Tibial nerve (tissue), 4 donors: ENCODE data around the gene HSBP1. TPM values are rescaled to one million over a fixed set of nuclear protein-coding genes. Genes with fewer than 3 reads are reported as not detected.

ENCODE experiments used
- DNase-seq, 2 donors: peaks; one replicate each; pipeline ENCODE4 v3.0.0-alpha.2; 2019; ENCODE audit warnings: low spot score in 2 of 2
- H3K27ac ChIP-seq, 4 donors: fragments of 200-600 bp; sonication (generic) in 3 of 4; one replicate each; pipeline ENCODE4 v1.5.1; 2017 to 2019; ENCODE audit warnings: mild to moderate bottlenecking in 1 of 4
- H3K27me3 ChIP-seq, 2 donors: fragments of 200-600 bp; sonication (generic) in 1 of 2; one replicate each; pipeline versions ENCODE4 v1.5.1 to v1.6.0; 2017 to 2019
- H3K36me3 ChIP-seq, 3 donors: fragments of 200-600 bp; sonication (generic); one replicate each; pipeline ENCODE4 v1.5.1; 2018 to 2019
- H3K4me1 ChIP-seq, 4 donors: fragments of 200-600 bp; sonication (generic) in 3 of 4; one replicate each; pipeline ENCODE4 v1.5.1; 2017 to 2019
- H3K4me3 ChIP-seq, 4 donors: fragments of 200-600 bp; sonication (generic) in 3 of 4; one replicate each; pipeline ENCODE4 v1.5.1; 2017 to 2019; ENCODE audit warnings: mild to moderate bottlenecking in 1 of 4, moderate library complexity in 1 of 4
- H3K9me3 ChIP-seq, 4 donors: fragments of 200-600 bp; sonication (generic) in 3 of 4; one replicate each; pipeline ENCODE4 v1.5.1; 2017 to 2019
- CTCF ChIP-seq, 5 experiments: fragments of 200-600 bp in 3 of 5; fragments of 450-650 bp in 2 of 5; sonication (generic) in 3 of 5; IDR thresholded peaks; one replicate each; pipeline ENCODE4 v1.5.1; 2016 to 2019; ENCODE audit warnings: antibody characterized with exemption in 5 of 5, mild to moderate bottlenecking in 3 of 5, moderate library complexity in 2 of 5
- EP300 ChIP-seq, 2 donors: sonication (generic); formaldehyde crosslinking; IDR thresholded peaks; one replicate each; pipeline ENCODE4 v1.6.1; 2017; ENCODE audit warnings: antibody characterized with exemption in 2 of 2, mild to moderate bottlenecking in 1 of 2
- POLR2A ChIP-seq, 2 donors: fragments of 450-650 bp; IDR thresholded peaks; one replicate each; pipeline ENCODE4 v1.6.1; 2017; ENCODE audit warnings: antibody characterized with exemption in 2 of 2, mild to moderate bottlenecking in 2 of 2, moderate library complexity in 2 of 2
- WGBS, 2 donors: methylation state at CpG; one replicate each; pipeline ENCODE4 v1.1.5; 2018; 5-methylcytosine and 5-hydroxymethylcytosine counted together
- total RNA-seq, 4 donors: library from RNA; depleted of rRNA; stranded (reverse); fragments of >200 nt; gene quantifications; one replicate each; pipeline ENCODE4 v1.1.0, GENCODE V29; 2016

HSBP1 gene
- total RNA-seq, 4 donors from 2014 or later, result 7.3 to 12.6 (median 8.5) TPM

GRCh38 chr16:83793179-83793578, 14.6 kb upstream of the HSBP1 start:
- Histone ChIP-seq H3K27ac (no peak overlapping the region), H3K4me1 (no peaks in the 10 kb centered on the region), H3K27me3 (no peaks in the 10 kb centered on the region), H3K9me3 (no peaks in the 10 kb centered on the region), H3K36me3 (no peaks in the 10 kb centered on the region), H3K4me3 (no peak overlapping the region)
- TF ChIP-seq CTCF (IDR thresholded peaks at IDR 0.05) (no peak), POLR2A (IDR thresholded peaks at IDR 0.05) (no peak), EP300 (IDR thresholded peaks at IDR 0.05) (no peak)
- no peak for DNase-seq
- WGBS, 2 donors, result 73 to 78% methylated on average over 9 of the region's 9 CpGs

- TF ChIP-seq EP300 (IDR thresholded peaks at IDR 0.05) (no peak), POLR2A (IDR thresholded peaks at IDR 0.05) (no peak), CTCF (IDR thresholded peaks at IDR 0.05) (no peak)
- no peak overlapping the region for H3K27ac ChIP-seq
- no peaks in the 10 kb centered on the region for H3K36me3 ChIP-seq
- no peaks in the 10 kb centered on the region for H3K27me3 ChIP-seq
- no peaks in the 10 kb centered on the region for H3K4me1 ChIP-seq
- no peak for DNase-seq
- 53% methylated on average over 10 of the region's 10 CpGs for WGBS, 2 donors
- no peaks in the 10 kb centered on the region for H3K9me3 ChIP-seq
- no peak overlapping the region for H3K4me3 ChIP-seq
Observed at GRCh38 chr16:83794860-83795554, 12.8 kb upstream of the HSBP1 start.

GRCh38 chr16:83797013-83797412, 10.8 kb upstream of the HSBP1 start:
- Histone ChIP-seq H3K27me3 (no peaks in the 10 kb centered on the region), H3K36me3 (no peaks in the 10 kb centered on the region), H3K27ac (no peak overlapping the region), H3K9me3 (no peaks in the 10 kb centered on the region), H3K4me3 (no peak overlapping the region), H3K4me1 (peaks cover 0 to 1% (median 0%) of the 10 kb centered on the region in 4 donors)
- no peak for TF ChIP-seq EP300 (IDR thresholded peaks at IDR 0.05)
- TF ChIP-seq CTCF (IDR thresholded peaks at IDR 0.05), result no peak
- no peak for TF ChIP-seq POLR2A (IDR thresholded peaks at IDR 0.05)
- WGBS, 2 donors, result 66 to 74% methylated on average over 9 of the region's 9 CpGs
- DNase-seq, result no peak

- WGBS, 2 donors, result 46 to 89% methylated on average over 1 of the region's 1 CpG
- H3K4me3 ChIP-seq, result no peak overlapping the region
- no peak for TF ChIP-seq POLR2A (IDR thresholded peaks at IDR 0.05)
- TF ChIP-seq EP300 (IDR thresholded peaks at IDR 0.05), result no peak
- no peak for TF ChIP-seq CTCF (IDR thresholded peaks at IDR 0.05)
- DNase-seq, result no peak
- no peak overlapping the region for H3K27ac ChIP-seq
- H3K4me1 ChIP-seq, result peaks cover 0 to 11% (median 0%) of the 10 kb centered on the region in 4 donors
- no peaks in the 10 kb centered on the region for H3K9me3 ChIP-seq
- H3K27me3 ChIP-seq, result no peaks in the 10 kb centered on the region
- H3K36me3 ChIP-seq, result no peaks in the 10 kb centered on the region
Observed at GRCh38 chr16:83799336-83799735, 8.4 kb upstream of the HSBP1 start.

- H3K27me3 ChIP-seq, result no peaks in the 10 kb centered on the region
- 8 to 14% methylated on average over 6 of the region's 6 CpGs for WGBS, 2 donors
- H3K4me1 ChIP-seq, result peaks cover 0 to 11% (median 0%) of the 10 kb centered on the region in 4 donors
- no peaks in the 10 kb centered on the region for H3K36me3 ChIP-seq
- no peak for TF ChIP-seq POLR2A (IDR thresholded peaks at IDR 0.05)
- TF ChIP-seq EP300 (IDR thresholded peaks at IDR 0.05), result no peak
- no peak for TF ChIP-seq CTCF (IDR thresholded peaks at IDR 0.05)
- H3K9me3 ChIP-seq, result no peaks in the 10 kb centered on the region
- H3K27ac ChIP-seq, result peak overlapping the region in 1 of 4 donors; percentile 39
- DNase-seq, result no peak
- H3K4me3 ChIP-seq, result peak overlapping the region in 2 of 4 donors; percentile 5 to 33
Observed at GRCh38 chr16:83802135-83802534, 5.6 kb upstream of the HSBP1 start.
